Spleen (tissue), 7 donors: ENCODE measurements around the gene PTPN3.

Experiments
- CTCF ChIP-seq, 11 experiments: fragments of 200-600 bp in 7 of 11; fragments of 450-650 bp in 4 of 11; sonication (generic) in 4 of 11; IDR thresholded peaks in 8 of 11; conservative IDR thresholded peaks in 3 of 11; 1 replicate in 7 of 11; 2 replicates in 4 of 11; pipeline versions ENCODE4 v1.4.0 to v1.8.0; 2016 to 2021; ENCODE audit warnings: antibody characterized with exemption in 11 of 11, inconsistent platforms in 4 of 11, mild to moderate bottlenecking in 1 of 11
- POLR2A ChIP-seq, 3 donors: fragments of 450-650 bp; IDR thresholded peaks; one replicate each; pipeline ENCODE4 v1.5.1; 2017; ENCODE audit warnings: antibody characterized with exemption in 3 of 3, mild to moderate bottlenecking in 1 of 3
- POLR2AphosphoS5 ChIP-seq, 3 donors: sonication (generic); formaldehyde crosslinking; IDR thresholded peaks; one replicate each; pipeline ENCODE4 v1.5.1; 2017; ENCODE audit warnings: antibody characterized with exemption in 3 of 3
- donor health status: DM: no; HTN: no; CAD: no; lungs with moderate emphysema.
- donor health status: DM: no; HTN: no; CAD: no.
- donor health status: DM: no; HTN: no; CAD: no.

- TF ChIP-seq CTCF (IDR thresholded peaks at IDR 0.05 in 8 of 11, conservative IDR thresholded peaks at IDR 0.05 in 3 of 11) (no peak), POLR2AphosphoS5 (IDR thresholded peaks at IDR 0.05) (no peak), POLR2A (IDR thresholded peaks at IDR 0.05) (no peak)
These were observed 44.1 kb downstream of the PTPN3 start for GRCh38 chr9:109454041-109454440.
